Activated T-helper 1 cell treated with Interleukin-2 at 50 U/mL for 16 hours (primary cell): ENCODE results near the gene SEC16A.
A peak's percentile ranks its signal among the peaks of the same experiment; 100 is the strongest.

ENCODE experiments used
- DNase-seq: peaks from one replicate; pipeline ENCODE4 v3.0.0-alpha.2; 2020; ENCODE audit warnings: low read depth

SEC16A gene

DNA sequence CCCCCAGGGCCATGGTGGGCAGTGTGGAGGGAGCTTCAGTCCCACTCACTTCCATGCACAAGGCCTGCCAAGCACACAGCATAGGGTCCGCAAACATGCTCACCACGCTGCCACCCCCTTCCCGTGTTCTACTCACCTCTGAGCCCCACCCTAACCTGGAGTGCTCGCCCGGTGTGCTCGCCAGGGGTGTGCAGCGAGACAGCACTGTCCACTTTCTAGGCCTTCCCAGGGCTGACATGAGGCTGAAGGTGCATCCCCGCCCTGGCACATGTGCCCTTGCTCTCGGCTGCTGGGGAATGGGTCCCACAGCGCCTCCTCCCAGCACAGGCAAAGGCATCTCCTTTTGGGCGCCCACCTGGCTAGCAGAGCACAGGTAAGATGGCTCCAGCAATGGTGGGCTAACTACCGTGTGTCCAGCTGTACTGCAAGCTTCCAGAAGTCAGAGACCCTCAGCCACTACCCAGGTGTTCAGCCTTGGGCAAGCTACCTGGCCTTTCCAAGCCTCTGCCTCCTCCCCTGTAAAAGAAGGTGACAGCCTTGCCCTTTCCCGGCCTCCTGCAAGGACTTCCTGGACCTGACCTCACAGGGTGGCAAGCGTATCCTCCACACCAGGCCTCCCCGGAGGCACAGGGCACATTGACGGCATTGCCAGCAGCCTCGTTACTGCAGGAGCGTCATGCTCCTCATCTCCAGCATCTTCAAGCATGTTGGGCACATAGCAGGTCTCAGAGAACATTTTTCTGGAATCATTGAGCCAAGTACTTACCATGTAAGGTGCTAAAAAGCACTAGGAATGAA, 4.2 kb upstream of the SEC16A start:
- no peak for DNase-seq

DNA sequence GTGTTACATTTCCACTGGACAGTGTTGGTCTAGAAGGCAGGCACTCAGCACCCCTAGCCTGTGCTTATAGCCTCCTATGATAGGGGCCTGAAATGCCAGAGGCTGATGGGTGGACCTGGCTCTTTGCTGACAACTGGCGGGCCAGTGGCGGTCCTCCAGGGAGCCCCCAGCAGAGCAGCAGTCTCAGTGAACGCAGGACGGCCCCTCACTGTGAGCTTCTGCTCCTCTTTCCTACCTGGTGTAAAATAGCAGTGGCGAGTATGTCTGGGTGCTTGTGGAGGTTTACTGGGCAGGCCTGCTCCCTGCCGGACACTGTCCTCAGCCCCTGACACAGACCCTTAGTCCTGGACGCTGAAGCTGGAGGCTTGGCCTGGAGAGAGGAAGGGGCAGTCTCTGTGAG, 3.3 kb upstream of the SEC16A start:
- no peak for DNase-seq

GRCh38 chr9:136485049-136486045, 2.5 kb upstream of the SEC16A start:
- peak; percentile 69 for DNase-seq

DNA sequence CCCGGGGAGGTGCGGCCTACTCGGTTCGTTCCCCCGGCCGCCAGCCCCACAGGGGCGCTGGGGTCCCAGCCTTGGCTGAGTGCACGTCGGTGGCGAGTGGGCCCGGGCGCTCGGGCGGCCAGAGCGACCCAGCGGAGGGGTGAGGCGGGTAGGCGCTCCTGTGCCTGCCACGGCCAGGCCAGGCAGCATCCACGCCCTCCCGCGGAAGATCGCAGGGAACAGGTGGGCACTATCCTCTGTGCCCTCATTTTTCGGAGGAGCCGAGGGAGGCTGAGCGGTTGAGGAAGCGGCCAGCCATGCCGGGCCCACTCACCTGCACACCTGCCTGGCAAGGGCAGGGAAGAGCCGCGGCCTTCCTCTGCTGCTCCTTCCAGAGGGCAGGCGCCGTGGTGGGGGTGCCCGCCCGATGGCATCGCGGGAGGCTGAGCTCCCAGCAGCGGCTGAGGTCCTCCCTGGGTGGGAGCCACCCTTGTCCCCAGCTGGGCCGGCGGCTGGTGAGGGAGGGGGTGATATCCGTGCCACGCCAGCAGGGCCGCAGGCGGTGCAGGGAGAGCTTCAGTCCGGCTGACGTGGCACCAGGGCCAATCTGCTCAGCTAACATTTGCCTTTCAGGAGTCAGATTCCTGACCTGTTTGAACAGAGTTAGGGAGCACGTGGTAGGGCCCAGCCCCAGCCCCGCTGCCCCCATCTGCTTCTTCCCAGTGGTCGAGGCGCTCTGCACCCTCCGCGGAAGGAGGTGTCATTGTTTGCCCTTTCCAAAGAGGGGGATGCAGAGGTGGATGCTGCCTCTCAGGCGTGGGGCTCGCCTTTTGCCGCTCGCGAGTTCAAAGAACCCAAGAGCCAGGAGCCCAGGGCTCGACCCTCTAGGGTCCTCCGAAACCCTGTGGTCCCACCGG, 1.6 kb upstream of the SEC16A start:
- DNase-seq: no peak

DNA sequence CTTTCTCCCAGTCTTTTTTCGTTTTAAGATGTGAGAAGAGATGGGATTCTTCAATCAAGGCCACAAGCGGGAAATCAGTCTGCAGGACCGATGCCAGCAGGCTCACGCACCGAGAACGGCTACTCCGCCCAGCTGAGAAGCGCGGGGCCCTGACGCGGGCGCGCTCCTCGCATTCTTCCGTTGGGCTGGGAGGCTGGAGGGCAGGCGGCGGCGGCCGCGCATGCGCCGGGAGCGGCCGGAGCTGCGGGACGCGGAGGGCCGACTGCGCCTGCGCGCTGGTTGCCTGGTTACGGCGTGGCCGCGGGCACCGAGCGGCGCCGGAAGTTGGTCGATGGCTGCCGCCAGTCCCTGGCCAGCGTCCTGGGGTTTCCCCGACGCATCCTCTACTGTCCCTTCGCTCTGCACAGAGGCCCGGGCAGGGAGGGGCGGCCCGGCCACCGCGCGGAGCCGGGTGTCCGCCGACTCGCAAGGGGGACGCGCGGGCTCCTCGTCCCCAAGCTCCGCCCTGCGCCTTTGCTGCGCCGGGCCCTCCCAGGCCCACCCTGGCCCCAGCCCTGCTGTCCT, 831 bp upstream of the SEC16A start:
- DNase-seq: peak; percentile 96

GRCh38 chr9:136482046-136482792, 621 bp downstream of the SEC16A start:
- DNase-seq: no peak

GRCh38 chr9:136481558-136481957, 1.3 kb downstream of the SEC16A start:
- no peak for DNase-seq

- no peak for DNase-seq
These were observed 6.3 kb downstream of the SEC16A start for GRCh38 chr9:136476369-136477150.

DNA sequence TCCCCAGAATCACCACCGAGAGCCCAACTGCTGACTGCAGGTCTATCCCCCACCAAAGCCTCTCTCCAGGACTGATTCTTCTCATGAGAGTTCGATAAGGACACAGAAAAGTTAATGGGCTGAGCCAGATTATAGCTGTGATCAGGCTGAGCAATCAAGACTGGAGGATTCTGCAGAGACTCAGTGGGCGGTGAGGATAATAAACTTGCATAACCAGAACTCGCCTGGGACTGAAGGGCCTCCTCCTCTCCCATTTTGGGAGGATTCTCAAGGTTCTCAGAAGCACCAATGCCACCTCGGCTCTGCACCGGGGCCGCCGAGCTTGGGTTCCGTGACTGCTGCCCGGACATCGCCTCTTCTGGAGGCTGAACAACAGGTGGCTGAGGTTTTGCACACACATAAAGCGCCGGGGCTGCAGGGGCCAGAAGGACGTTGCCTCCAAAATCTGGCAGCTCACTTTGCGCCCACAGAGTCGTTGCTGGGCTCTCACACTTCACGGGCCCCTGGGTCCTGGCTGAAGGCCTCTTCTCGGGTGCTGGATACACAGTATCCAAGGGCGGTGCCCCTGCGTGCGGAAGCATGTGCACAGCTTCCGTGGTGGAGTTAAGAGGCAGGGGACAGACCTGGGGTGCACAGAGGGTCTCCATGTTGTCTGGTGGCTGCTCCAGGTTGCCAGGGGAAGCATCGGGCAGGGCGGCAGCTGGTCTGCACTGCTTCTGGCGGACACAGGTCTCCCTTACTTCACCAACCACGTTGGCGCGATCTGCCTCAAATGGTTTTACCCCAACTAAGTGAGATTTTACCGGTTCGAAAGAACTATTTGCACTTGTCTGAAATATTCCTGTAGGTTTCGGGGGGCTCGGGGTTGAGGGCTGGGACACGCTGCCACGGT, 7.6 kb downstream of the SEC16A start:
- no peak for DNase-seq

GRCh38 chr9:136474021-136474640, 8.7 kb downstream of the SEC16A start:
- DNase-seq: no peak

- DNase-seq: no peak
These were observed 9.5 kb downstream of the SEC16A start for GRCh38 chr9:136473354-136473721.

DNA sequence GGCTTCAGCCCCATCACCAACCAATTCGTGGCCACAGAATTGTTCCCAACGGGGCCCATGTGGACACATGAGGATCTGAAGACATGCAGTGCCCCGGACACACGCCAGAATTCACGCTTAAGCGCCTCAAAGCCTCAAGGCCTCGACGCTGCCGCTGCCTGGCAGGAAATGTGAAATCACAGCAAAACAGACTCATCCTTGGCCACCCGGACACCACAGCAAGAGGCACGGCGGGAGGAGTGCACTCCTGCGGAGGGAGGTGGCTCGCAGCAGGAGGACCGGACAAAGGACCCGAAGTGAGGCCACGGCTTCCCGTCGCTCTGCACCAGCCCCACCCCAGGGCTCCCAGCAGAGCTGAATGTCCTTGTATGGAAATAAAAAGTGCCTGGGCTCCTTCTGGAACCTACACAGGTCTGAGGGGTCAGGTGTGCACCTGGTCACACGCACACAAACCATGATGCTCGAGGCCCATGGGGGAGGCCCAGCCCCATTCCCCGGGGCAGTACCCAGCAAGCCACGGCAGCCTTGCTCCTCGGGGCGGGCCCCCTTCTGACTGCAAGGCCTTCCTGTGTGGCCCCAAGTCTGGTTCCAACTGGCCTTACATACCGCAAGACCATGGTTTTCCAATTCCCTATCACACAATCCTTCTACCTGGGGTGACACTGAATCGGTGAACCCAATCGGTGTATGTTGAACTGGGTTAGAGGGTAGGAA, 10.0 kb downstream of the SEC16A start:
- no peak for DNase-seq

GRCh38 chr9:136471802-136472487, 10.9 kb downstream of the SEC16A start:
- DNase-seq: no peak

DNA sequence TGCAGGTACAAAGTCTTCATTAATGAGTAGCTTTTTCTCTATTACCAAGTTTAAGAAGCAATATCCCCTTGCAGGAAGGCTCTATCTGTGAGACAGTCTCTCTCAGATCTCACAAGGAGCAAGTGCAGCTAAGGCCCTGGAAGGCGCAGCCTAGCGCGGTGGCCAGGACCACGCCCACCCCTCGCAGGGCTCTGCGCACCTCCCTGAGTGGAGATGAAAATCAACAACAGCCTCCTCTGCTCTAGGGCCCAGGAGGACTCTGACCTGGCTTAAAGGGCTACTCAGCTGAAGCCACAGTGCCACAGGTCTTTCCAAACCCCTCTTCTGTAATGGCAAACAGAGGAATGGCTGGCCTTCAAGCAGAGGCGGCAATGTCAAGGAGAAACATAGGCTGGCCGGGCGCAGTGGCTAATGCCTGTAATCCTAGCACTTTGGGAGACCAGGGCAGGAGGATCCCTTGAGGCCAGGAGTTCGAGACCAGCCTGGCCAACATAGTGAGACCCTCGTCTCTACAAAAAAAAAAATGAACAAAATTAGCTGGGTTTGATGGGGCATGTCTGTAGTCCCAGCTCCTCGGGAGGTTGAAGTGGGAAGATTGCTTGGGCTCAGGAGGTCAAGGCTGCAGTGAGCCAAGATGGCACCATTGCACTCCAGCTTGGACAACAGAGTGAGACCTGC, 11.9 kb downstream of the SEC16A start:
- no peak for DNase-seq

- DNase-seq: no peak
These were observed 12.5 kb downstream of the SEC16A start for GRCh38 chr9:136470356-136470755.

GRCh38 chr9:136467766-136468165, 15.1 kb downstream of the SEC16A start:
- no peak for DNase-seq

- no peak for DNase-seq
These were observed 16.7 kb downstream of the SEC16A start for GRCh38 chr9:136466155-136466541.
